ENCODE results near the gene C10orf95.

C10orf95 gene

GRCh38 chr10:102429468-102429867, 21.9 kb downstream of the C10orf95 start:
- Histone ChIP-seq H3K4me2 (ENCODE audit: low read depth, low read length, poor library complexity, severe bottlenecking) (no peak overlapping the region), H3K27me3 (ENCODE audit: insufficient read depth, low read length, poor library complexity, severe bottlenecking) (no peaks in the 10 kb centered on the region), H3K79me2 (ENCODE audit: insufficient read depth, low read length) (peaks cover 18% of the 10 kb centered on the region), H3F3A (ENCODE audit: low read depth) (no peaks in the 10 kb centered on the region), H3K9me2 (replicated peaks; ENCODE audit: low read depth, low read length) (no peaks in the 10 kb centered on the region), H3K4me1 (ENCODE audit: insufficient read depth, low read length, poor library complexity, severe bottlenecking) (peaks cover 6% of the 10 kb centered on the region), H3K9ac (ENCODE audit: low read depth, low read length, poor library complexity, severe bottlenecking) (no peak overlapping the region), H3K9me3 (ENCODE audit: insufficient read depth, low read depth, low read length) (no peaks in the 10 kb centered on the region), H3K4me3 (ENCODE audit: low read length, poor library complexity, severe bottlenecking) (no peak overlapping the region), H4K20me1 (ENCODE audit: insufficient read depth, low read length, poor library complexity, severe bottlenecking) (no peaks in the 10 kb centered on the region), H2AFZ (ENCODE audit: low read length) (no peak overlapping the region), H3K36me3 (ENCODE audit: insufficient read depth, low read length) (no peaks in the 10 kb centered on the region)
- TF ChIP-seq EZH2phosphoT487 (IDR thresholded peaks at IDR 0.05; ENCODE audit: borderline replicate concordance) = no peak
- TF ChIP-seq, protein P1, sequence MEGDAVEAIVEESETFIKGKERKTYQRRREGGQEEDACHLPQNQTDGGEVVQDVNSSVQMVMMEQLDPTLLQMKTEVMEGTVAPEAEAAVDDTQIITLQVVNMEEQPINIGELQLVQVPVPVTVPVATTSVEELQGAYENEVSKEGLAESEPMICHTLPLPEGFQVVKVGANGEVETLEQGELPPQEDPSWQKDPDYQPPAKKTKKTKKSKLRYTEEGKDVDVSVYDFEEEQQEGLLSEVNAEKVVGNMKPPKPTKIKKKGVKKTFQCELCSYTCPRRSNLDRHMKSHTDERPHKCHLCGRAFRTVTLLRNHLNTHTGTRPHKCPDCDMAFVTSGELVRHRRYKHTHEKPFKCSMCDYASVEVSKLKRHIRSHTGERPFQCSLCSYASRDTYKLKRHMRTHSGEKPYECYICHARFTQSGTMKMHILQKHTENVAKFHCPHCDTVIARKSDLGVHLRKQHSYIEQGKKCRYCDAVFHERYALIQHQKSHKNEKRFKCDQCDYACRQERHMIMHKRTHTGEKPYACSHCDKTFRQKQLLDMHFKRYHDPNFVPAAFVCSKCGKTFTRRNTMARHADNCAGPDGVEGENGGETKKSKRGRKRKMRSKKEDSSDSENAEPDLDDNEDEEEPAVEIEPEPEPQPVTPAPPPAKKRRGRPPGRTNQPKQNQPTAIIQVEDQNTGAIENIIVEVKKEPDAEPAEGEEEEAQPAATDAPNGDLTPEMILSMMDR (conservative IDR thresholded peaks at IDR 0.05; ENCODE audit: low read length) = no peak

DNA sequence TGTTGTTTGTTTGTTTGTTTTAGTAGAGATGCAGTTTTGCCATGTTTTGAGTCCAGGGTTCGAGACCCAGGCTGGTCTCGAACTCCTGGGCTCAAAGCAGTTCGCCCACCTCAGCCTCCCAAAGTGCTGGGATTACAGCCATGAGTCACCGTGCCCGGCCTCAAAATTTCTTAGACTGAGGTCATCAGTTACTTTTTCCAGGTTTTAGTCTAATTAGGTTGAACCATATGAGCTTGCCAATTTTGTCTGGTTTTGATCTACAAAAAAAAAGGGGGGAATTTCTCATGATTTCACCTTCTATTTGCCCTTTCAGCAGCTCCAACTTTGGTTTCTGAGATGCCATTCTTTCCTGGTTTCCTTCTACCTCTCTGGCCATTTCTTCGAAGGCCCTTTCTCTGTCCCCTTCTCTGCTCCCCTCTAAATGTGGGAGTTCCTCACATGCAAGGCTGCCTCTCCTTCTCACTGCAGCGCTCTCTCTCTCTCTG, 24.5 kb downstream of the C10orf95 start:
- Histone ChIP-seq H3K9me3 (ENCODE audit: insufficient read depth, low read depth, low read length) (no peaks in the 10 kb centered on the region), H3K4me2 (ENCODE audit: low read depth, low read length, poor library complexity, severe bottlenecking) (no peak overlapping the region), H3K9ac (ENCODE audit: low read depth, low read length, poor library complexity, severe bottlenecking) (no peak overlapping the region), H4K20me1 (ENCODE audit: insufficient read depth, low read length, poor library complexity, severe bottlenecking) (no peaks in the 10 kb centered on the region), H3K27me3 (ENCODE audit: insufficient read depth, low read length, poor library complexity, severe bottlenecking) (no peaks in the 10 kb centered on the region), H3K36me3 (ENCODE audit: insufficient read depth, low read length) (no peaks in the 10 kb centered on the region; the same call in 1 of the 2 replicates), H3F3A (ENCODE audit: low read depth) (no peaks in the 10 kb centered on the region), H2AFZ (ENCODE audit: low read length) (no peak overlapping the region), H3K4me3 (ENCODE audit: low read length, poor library complexity, severe bottlenecking) (no peak overlapping the region), H3K9me2 (replicated peaks; ENCODE audit: low read depth, low read length) (no peaks in the 10 kb centered on the region), H3K4me1 (ENCODE audit: insufficient read depth, low read length, poor library complexity, severe bottlenecking) (peaks cover 13% of the 10 kb centered on the region), H3K79me2 (ENCODE audit: insufficient read depth, low read length) (peaks cover 27% of the 10 kb centered on the region)
- TF ChIP-seq, protein P1 (conservative IDR thresholded peaks at IDR 0.05; ENCODE audit: low read length) = no peak
- no peak for TF ChIP-seq EZH2phosphoT487 (IDR thresholded peaks at IDR 0.05; ENCODE audit: borderline replicate concordance)

DNA sequence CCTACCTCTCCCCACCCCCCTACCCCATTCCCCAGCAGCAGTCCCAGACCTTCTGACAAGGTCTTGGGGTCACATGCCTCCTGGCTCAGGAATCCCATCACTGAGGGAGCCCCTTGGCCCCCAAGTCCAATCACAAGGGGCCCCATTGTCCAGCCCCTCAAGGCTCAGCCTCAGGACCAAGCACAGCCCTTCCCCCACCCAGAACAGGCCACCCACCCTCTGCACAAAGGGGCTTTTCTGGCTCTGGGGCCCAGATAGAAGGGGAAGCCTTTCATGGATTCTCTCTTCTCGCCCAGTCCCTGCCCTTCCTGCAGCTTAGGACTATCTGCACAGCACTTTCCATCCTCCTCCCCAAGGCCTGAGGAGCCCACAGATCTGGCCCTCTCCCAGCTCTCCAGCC, 25.9 kb downstream of the C10orf95 start:
- H3K9ac ChIP-seq (ENCODE audit: low read depth, low read length, poor library complexity, severe bottlenecking) = no peak overlapping the region
- H2AFZ ChIP-seq (ENCODE audit: low read length) = no peak overlapping the region
- no peak overlapping the region for H3K4me2 ChIP-seq (ENCODE audit: low read depth, low read length, poor library complexity, severe bottlenecking)
- H3K36me3 ChIP-seq (ENCODE audit: insufficient read depth, low read length) = no peaks in the 10 kb centered on the region; the same call in 1 of the 2 replicates
- H3F3A ChIP-seq (ENCODE audit: low read depth) = no peaks in the 10 kb centered on the region
- H3K4me1 ChIP-seq (ENCODE audit: insufficient read depth, low read length, poor library complexity, severe bottlenecking) = peaks cover 13% of the 10 kb centered on the region
- no peaks in the 10 kb centered on the region for H3K27me3 ChIP-seq (ENCODE audit: insufficient read depth, low read length, poor library complexity, severe bottlenecking)
- peaks cover 20% of the 10 kb centered on the region for H3K79me2 ChIP-seq (ENCODE audit: insufficient read depth, low read length)
- no peak overlapping the region for H3K4me3 ChIP-seq (ENCODE audit: low read length, poor library complexity, severe bottlenecking)
- H4K20me1 ChIP-seq (ENCODE audit: insufficient read depth, low read length, poor library complexity, severe bottlenecking) = no peaks in the 10 kb centered on the region
- TF ChIP-seq, protein P1 (conservative IDR thresholded peaks at IDR 0.05; ENCODE audit: low read length) = no peak
- TF ChIP-seq EZH2phosphoT487 (IDR thresholded peaks at IDR 0.05; ENCODE audit: borderline replicate concordance) = no peak
- no peaks in the 10 kb centered on the region for H3K9me3 ChIP-seq (ENCODE audit: insufficient read depth, low read depth, low read length)
- no peaks in the 10 kb centered on the region for H3K9me2 ChIP-seq (replicated peaks; ENCODE audit: low read depth, low read length)
